SU-DHL-6 (cell line): Measurements from ENCODE around the gene SRGAP3.

Experiments
- H2AFZ ChIP-seq: fragments of 200-600 bp; sonication (generic); 2 replicates; pipeline ENCODE4 v1.6.1; 2014; ENCODE audit warnings: low read depth, mild to moderate bottlenecking, moderate library complexity, mixed read lengths, antibody characterized with exemption, low read length; ENCODE audit not compliant: severe bottlenecking
- H3F3A ChIP-seq: fragments of 200-600 bp; shearing (Covaris generic); 2 replicates; pipeline ENCODE4 v1.6.0; 2016; ENCODE audit warnings: antibody characterized with exemption, mild to moderate bottlenecking; ENCODE audit not compliant: insufficient read depth
- H3K27ac ChIP-seq: fragments of 200-600 bp; sonication (generic); 2 replicates; pipeline ENCODE4 v1.5.1; 2016; ENCODE audit warnings: low read depth, mild to moderate bottlenecking, low read length, moderate library complexity, mixed read lengths
- H3K27me3 ChIP-seq: fragments of 200-600 bp; sonication (generic), shearing (Covaris generic); 2 replicates; pipeline ENCODE4 v1.6.0; 2014; ENCODE audit warnings: mild to moderate bottlenecking, low read length
- H3K36me3 ChIP-seq: fragments of 200-600 bp; sonication (generic); 2 replicates; pipeline ENCODE4 v1.6.1; 2014; ENCODE audit warnings: mild to moderate bottlenecking, low read length, mixed read lengths
- H3K4me2 ChIP-seq: fragments of 300-600, 200-600 bp; shearing (Covaris generic), sonication (generic); 2 replicates; pipeline ENCODE4 v1.6.0; 2014; ENCODE audit warnings: low read length, low read depth, mild to moderate bottlenecking; ENCODE audit not compliant: poor library complexity, severe bottlenecking
- H3K4me3 ChIP-seq: fragments of 200-600 bp; sonication (generic); 2 replicates; pipeline ENCODE4 v1.5.1; 2014; ENCODE audit warnings: antibody characterized with exemption, low read length, mild to moderate bottlenecking, mixed read lengths; ENCODE audit not compliant: insufficient read depth, poor library complexity, severe bottlenecking
- H3K79me2 ChIP-seq: fragments of 200-600 bp; sonication (generic); 2 replicates; pipeline ENCODE4 v1.6.1; 2014; ENCODE audit warnings: mild to moderate bottlenecking, low read length, moderate library complexity; ENCODE audit not compliant: insufficient read depth
- H3K9ac ChIP-seq: fragments of 200-600 bp; sonication (generic); 2 replicates; pipeline ENCODE4 v1.7.0; 2014; ENCODE audit warnings: mild to moderate bottlenecking, low read length
- H3K9me2 ChIP-seq: fragments of 200-600 bp; sonication (generic); replicated peaks from 2 replicates; pipeline ENCODE4 v1.6.1; 2014; ENCODE audit warnings: low read length; ENCODE audit not compliant: insufficient read depth
- H3K9me3 ChIP-seq: fragments of 200-600 bp; sonication (generic); 2 replicates; pipeline ENCODE4 v1.6.1; 2014; ENCODE audit warnings: low read length, mixed read lengths; ENCODE audit not compliant: insufficient read depth
- H4K20me1 ChIP-seq: fragments of 200-600 bp; sonication (generic); 2 replicates; pipeline ENCODE4 v1.6.1; 2014; ENCODE audit warnings: low read depth, mild to moderate bottlenecking, antibody characterized with exemption, low read length, moderate library complexity, mixed read lengths
- CTCF ChIP-seq: fragments of 200-600 bp; sonication (generic); IDR thresholded peaks from one replicate; pipeline ENCODE4 v1.5.1; 2017; ENCODE audit warnings: antibody characterized with exemption, mild to moderate bottlenecking, low read length, moderate library complexity; ENCODE audit not compliant: insufficient read depth, poor library complexity, severe bottlenecking
- EZH2phosphoT487 ChIP-seq: fragments of 200-600 bp; sonication (generic), shearing (Covaris generic); conservative IDR thresholded peaks from 2 replicates; pipeline ENCODE4 v1.6.1; 2018; ENCODE audit warnings: mild to moderate bottlenecking, antibody characterized with exemption, low read length, moderate library complexity, mixed read lengths

SRGAP3 gene

GRCh38 chr3:9167222-9167621 is 82.2 kb downstream of the SRGAP3 start:
- H3K36me3 ChIP-seq, result no peaks in the 10 kb centered on the region
- no peak overlapping the region for H3K4me2 ChIP-seq
- no peak overlapping the region for H3K4me3 ChIP-seq
- no peaks in the 10 kb centered on the region for H3F3A ChIP-seq
- H3K9me2 ChIP-seq, result no peaks in the 10 kb centered on the region
- H4K20me1 ChIP-seq, result no peaks in the 10 kb centered on the region
- no peaks in the 10 kb centered on the region for H3K27me3 ChIP-seq
- H3K27ac ChIP-seq, result no peak overlapping the region
- H3K9me3 ChIP-seq, result no peaks in the 10 kb centered on the region
- no peak overlapping the region for H3K9ac ChIP-seq
- no peak overlapping the region for H2AFZ ChIP-seq
- TF ChIP-seq EZH2phosphoT487 (no peak), CTCF (no peak)
- no peaks in the 10 kb centered on the region for H3K79me2 ChIP-seq

GRCh38 chr3:9165421-9165820 is 84.0 kb downstream of the SRGAP3 start:
- no peaks in the 10 kb centered on the region for H3K27me3 ChIP-seq
- H3K9ac ChIP-seq, result no peak overlapping the region
- H3K4me3 ChIP-seq, result no peak overlapping the region
- no peak overlapping the region for H3K4me2 ChIP-seq
- no peak for TF ChIP-seq EZH2phosphoT487
- TF ChIP-seq CTCF, result no peak
- H2AFZ ChIP-seq, result no peak overlapping the region
- H3K27ac ChIP-seq, result no peak overlapping the region
- H4K20me1 ChIP-seq, result no peaks in the 10 kb centered on the region
- no peaks in the 10 kb centered on the region for H3K9me2 ChIP-seq
- no peaks in the 10 kb centered on the region for H3K9me3 ChIP-seq
- no peaks in the 10 kb centered on the region for H3F3A ChIP-seq
- no peaks in the 10 kb centered on the region for H3K36me3 ChIP-seq
- no peaks in the 10 kb centered on the region for H3K79me2 ChIP-seq

- H4K20me1 ChIP-seq, result no peaks in the 10 kb centered on the region
- no peaks in the 10 kb centered on the region for H3K36me3 ChIP-seq
- H3K9me3 ChIP-seq, result no peaks in the 10 kb centered on the region
- H3K27me3 ChIP-seq, result no peaks in the 10 kb centered on the region
- no peak overlapping the region for H3K4me3 ChIP-seq
- H3K27ac ChIP-seq, result no peak overlapping the region
- H3K9ac ChIP-seq, result no peak overlapping the region
- H2AFZ ChIP-seq, result no peak overlapping the region
- H3K4me2 ChIP-seq, result no peak overlapping the region
- H3K9me2 ChIP-seq, result no peaks in the 10 kb centered on the region
- H3K79me2 ChIP-seq, result no peaks in the 10 kb centered on the region
- no peak for TF ChIP-seq CTCF
- TF ChIP-seq EZH2phosphoT487, result no peak
- H3F3A ChIP-seq, result no peaks in the 10 kb centered on the region
Measured at GRCh38 chr3:9163289-9163688, 86.2 kb downstream of the SRGAP3 start.
